Astrocyte (in vitro differentiated cells and primary cell): ENCODE measurements around the gene PSMG4. TPM values are rescaled to one million over a fixed set of nuclear protein-coding genes. Genes with fewer than 3 reads are reported as not detected.
"Not testable (repeated sequence)": the region's sequence is repeated elsewhere in the genome, so short reads cannot be mapped to it uniquely, and the experiment has no call there.

Experiments used
- DNase-seq: peaks from one replicate; pipeline ENCODE4 v3.0.0-alpha.2; 2010; ENCODE audit warnings: low read depth
- FAIRE-seq: peaks from 2 replicates; lab custom pipeline; 2011; peaks lifted over from hg19 to GRCh38; lab: Jason Lieb, UNC
- H2AFZ ChIP-seq: 2 replicates; pipeline ENCODE4 v1.6.0; 2012; ENCODE audit warnings: low read depth, low read length, inconsistent platforms
- H3K27ac ChIP-seq: 2 replicates; pipeline ENCODE4 v1.5.1; 2011; ENCODE audit warnings: low read depth, low read length, inconsistent platforms
- H3K27me3 ChIP-seq: 2 replicates; pipeline ENCODE4 v1.6.0; 2011; ENCODE audit warnings: low read length, inconsistent platforms; ENCODE audit not compliant: insufficient read depth
- H3K36me3 ChIP-seq: 2 replicates; pipeline ENCODE4 v1.5.1; 2011; ENCODE audit warnings: low read length, inconsistent platforms; ENCODE audit not compliant: insufficient read depth
- H3K4me1 ChIP-seq: 2 replicates; pipeline ENCODE4 v1.5.1; 2011; ENCODE audit warnings: low read length, inconsistent platforms; ENCODE audit not compliant: insufficient read depth
- H3K4me2 ChIP-seq: 2 replicates; pipeline ENCODE4 v1.6.0; 2012; ENCODE audit warnings: low read length, inconsistent platforms
- H3K4me3 ChIP-seq: 2 replicates; pipeline ENCODE4 v1.5.1; 2011; ENCODE audit warnings: low read depth, mild to moderate bottlenecking, low read length, inconsistent platforms; ENCODE audit not compliant: insufficient read depth
- H3K79me2 ChIP-seq: 2 replicates; pipeline ENCODE4 v1.6.0; 2012; ENCODE audit warnings: mild to moderate bottlenecking, low read length, inconsistent platforms; ENCODE audit not compliant: insufficient read depth
- H3K9ac ChIP-seq: 2 replicates; pipeline ENCODE4 v1.6.0; 2012; ENCODE audit warnings: mild to moderate bottlenecking, low read length, inconsistent platforms
- H3K9me3 ChIP-seq: 2 replicates; pipeline ENCODE4 v1.5.1; 2012; ENCODE audit warnings: low read depth, mild to moderate bottlenecking, low read length, inconsistent platforms; ENCODE audit not compliant: insufficient read depth
- H4K20me1 ChIP-seq: 2 replicates; pipeline ENCODE4 v1.6.0; 2012; ENCODE audit warnings: low read length, inconsistent platforms; ENCODE audit not compliant: insufficient read depth
- H3K27ac Mint-ChIP-seq: one replicate; pipeline ENCODE4 v1.8.0; 2021; ENCODE audit warnings: mild to moderate bottlenecking, mixed read lengths; ENCODE audit not compliant: unreplicated experiment
- H3K27me3 Mint-ChIP-seq: one replicate; pipeline ENCODE4 v1.8.0; 2021; ENCODE audit warnings: low read depth, mixed read lengths; ENCODE audit not compliant: unreplicated experiment
- H3K36me3 Mint-ChIP-seq: one replicate; pipeline ENCODE4 v1.8.0; 2021; ENCODE audit warnings: low read depth, mixed read lengths; ENCODE audit not compliant: unreplicated experiment
- H3K4me1 Mint-ChIP-seq: one replicate; pipeline ENCODE4 v1.8.0; 2021; ENCODE audit warnings: low read depth, mixed read lengths; ENCODE audit not compliant: unreplicated experiment
- H3K4me3 Mint-ChIP-seq: one replicate; pipeline ENCODE4 v1.8.0; 2021; ENCODE audit warnings: mild to moderate bottlenecking, moderate library complexity, mixed read lengths; ENCODE audit not compliant: unreplicated experiment
- H3K9me3 Mint-ChIP-seq: one replicate; pipeline ENCODE4 v1.8.0; 2021; ENCODE audit warnings: mild to moderate bottlenecking, mixed read lengths; ENCODE audit not compliant: unreplicated experiment
- EZH2 ChIP-seq: IDR thresholded peaks from 2 replicates; pipeline ENCODE4 v1.6.1; 2012; ENCODE audit warnings: mild to moderate bottlenecking, low read length, inconsistent platforms; ENCODE audit not compliant: insufficient read depth
- total RNA-seq: library from RNA; stranded (reverse); gene quantifications from 2 replicates; pipeline ENCODE4 v1.2.1, GENCODE V29; 2021
- TF ChIP-seq, protein P1 (sequence below): IDR thresholded peaks from 2 replicates; pipeline ENCODE4 v1.5.1; 2011; ENCODE audit warnings: low read depth, mild to moderate bottlenecking, inconsistent platforms, low read length, moderate library complexity; ENCODE audit not compliant: insufficient read depth

Gene PSMG4
- total RNA-seq, 1 donor from 2014 or later, result 23.4 TPM

DNA sequence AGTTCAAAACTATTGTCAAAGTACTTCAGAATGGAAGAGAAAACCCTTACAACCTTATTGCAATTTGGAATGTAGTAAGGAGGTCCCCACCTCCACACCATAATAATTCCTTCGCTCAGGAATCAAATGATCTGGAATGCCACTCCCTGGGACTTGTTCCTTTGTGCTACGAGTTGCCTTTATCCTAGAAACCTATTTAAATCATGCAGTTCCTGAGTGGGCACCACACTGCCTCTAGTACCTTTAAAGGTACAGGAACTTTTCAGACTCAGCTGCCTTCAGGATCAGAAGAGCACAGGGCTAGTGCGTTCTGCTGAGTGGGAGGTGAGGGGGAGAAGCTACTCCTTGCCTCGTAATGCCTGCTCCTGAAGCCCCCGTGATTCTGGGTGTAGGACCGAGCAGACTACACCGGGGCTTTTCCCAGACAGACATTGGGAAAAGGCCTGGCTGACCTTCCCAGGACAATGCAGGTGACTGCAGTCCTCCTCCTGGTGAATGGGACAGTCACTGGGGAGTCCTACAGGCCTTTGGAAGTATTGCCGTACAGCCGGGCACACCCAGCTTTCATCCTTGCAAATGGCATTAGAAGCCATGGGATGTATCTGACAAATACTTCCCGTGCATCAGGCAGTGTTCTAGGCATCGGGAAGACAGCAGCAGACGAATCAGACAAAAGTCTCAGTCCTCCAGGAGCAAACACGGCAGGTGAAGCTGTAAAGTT lies 19.5 kb upstream of the PSMG4 start:
- no peak for FAIRE-seq
- Histone ChIP-seq H3K27ac (no peak overlapping the region), H4K20me1 (no peaks in the 10 kb centered on the region), H3K79me2 (no peaks in the 10 kb centered on the region), H3K4me3 (no peak overlapping the region), H3K9ac (no peak overlapping the region), H3K4me2 (no peak overlapping the region), H3K9me3 (no peaks in the 10 kb centered on the region), H3K27me3 (peaks cover 3% of the 10 kb centered on the region), H3K36me3 (no peaks in the 10 kb centered on the region), H2AFZ (no peak overlapping the region), H3K4me1 (no peaks in the 10 kb centered on the region)
- Mint-ChIP-seq H3K4me1 (no peaks in the 10 kb centered on the region), H3K4me3 (no peak overlapping the region), H3K27me3 (peaks cover 16% of the 10 kb centered on the region), H3K9me3 (peaks cover 7% of the 10 kb centered on the region), H3K36me3 (peaks cover 6% of the 10 kb centered on the region), H3K27ac (no peak overlapping the region)
- DNase-seq, result no peak
- TF ChIP-seq EZH2, result no peak
- TF ChIP-seq, protein P1, sequence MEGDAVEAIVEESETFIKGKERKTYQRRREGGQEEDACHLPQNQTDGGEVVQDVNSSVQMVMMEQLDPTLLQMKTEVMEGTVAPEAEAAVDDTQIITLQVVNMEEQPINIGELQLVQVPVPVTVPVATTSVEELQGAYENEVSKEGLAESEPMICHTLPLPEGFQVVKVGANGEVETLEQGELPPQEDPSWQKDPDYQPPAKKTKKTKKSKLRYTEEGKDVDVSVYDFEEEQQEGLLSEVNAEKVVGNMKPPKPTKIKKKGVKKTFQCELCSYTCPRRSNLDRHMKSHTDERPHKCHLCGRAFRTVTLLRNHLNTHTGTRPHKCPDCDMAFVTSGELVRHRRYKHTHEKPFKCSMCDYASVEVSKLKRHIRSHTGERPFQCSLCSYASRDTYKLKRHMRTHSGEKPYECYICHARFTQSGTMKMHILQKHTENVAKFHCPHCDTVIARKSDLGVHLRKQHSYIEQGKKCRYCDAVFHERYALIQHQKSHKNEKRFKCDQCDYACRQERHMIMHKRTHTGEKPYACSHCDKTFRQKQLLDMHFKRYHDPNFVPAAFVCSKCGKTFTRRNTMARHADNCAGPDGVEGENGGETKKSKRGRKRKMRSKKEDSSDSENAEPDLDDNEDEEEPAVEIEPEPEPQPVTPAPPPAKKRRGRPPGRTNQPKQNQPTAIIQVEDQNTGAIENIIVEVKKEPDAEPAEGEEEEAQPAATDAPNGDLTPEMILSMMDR, result no peak

DNA sequence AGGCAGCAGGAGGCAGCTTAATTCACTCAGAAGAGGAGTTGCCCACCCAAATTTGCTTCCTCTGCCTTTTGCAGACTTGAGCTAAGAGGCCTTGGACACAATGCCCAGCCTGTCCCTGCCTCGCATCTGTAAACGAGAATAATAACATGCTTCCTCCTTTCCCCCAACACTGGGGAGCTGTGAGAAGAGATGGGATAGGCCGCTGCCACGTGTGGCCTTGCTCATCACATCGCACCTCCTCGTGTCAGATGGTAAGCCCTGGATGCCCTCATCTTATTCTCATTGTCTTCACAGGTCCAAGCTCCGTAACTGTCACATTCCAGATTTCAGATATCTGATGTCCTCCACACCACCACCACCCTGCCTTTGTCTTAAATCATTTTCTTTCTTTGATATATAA lies 18.2 kb upstream of the PSMG4 start:
- no peak overlapping the region for H3K4me3 Mint-ChIP-seq
- Histone ChIP-seq H3K4me3 (no peak overlapping the region), H3K9me3 (no peaks in the 10 kb centered on the region)

DNA sequence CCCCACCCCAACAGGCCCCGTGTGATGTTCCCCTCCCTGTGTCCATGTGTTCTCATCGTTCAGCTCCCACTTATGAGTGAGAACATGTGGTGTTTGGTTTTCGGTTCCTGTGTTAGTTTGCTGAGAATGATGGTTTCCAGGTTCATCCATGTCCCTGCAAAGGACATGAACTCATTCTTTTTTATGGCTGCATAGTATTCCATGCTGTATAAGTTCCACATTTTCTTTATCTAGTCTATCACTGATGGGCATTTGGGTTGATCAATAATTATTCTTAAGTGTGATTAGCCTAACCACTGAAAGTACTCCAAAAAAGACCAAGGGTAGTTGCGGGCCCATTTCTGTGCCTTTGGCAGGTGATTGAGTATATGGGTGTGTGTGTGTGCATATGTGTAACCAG lies 17.0 kb upstream of the PSMG4 start:
- not testable (repeated sequence) for H3K36me3 ChIP-seq, H3K4me2 ChIP-seq, H3K4me1 ChIP-seq, H3K27ac Mint-ChIP-seq, H3K4me3 Mint-ChIP-seq, FAIRE-seq, DNase-seq, H2AFZ ChIP-seq, H4K20me1 ChIP-seq, H3K9me3 ChIP-seq, H3K4me1 Mint-ChIP-seq, H3K27me3 ChIP-seq, H3K4me3 ChIP-seq, H3K9me3 Mint-ChIP-seq, H3K79me2 ChIP-seq, H3K36me3 Mint-ChIP-seq, H3K9ac ChIP-seq, H3K27ac ChIP-seq
- peaks cover 16% of the 10 kb centered on the region for H3K27me3 Mint-ChIP-seq

More for the DNA sequence above, 18.2 kb upstream of the PSMG4 start:
- Histone ChIP-seq H2AFZ (no peak overlapping the region), H4K20me1 (no peaks in the 10 kb centered on the region), H3K27ac (no peak overlapping the region), H3K4me2 (no peak overlapping the region), H3K27me3 (no peaks in the 10 kb centered on the region), H3K4me1 (no peaks in the 10 kb centered on the region), H3K79me2 (no peaks in the 10 kb centered on the region), H3K36me3 (no peaks in the 10 kb centered on the region), H3K9ac (no peak overlapping the region)
- Mint-ChIP-seq H3K27ac (no peak overlapping the region), H3K36me3 (peaks cover 6% of the 10 kb centered on the region), H3K4me1 (no peaks in the 10 kb centered on the region), H3K27me3 (peaks cover 16% of the 10 kb centered on the region), H3K9me3 (peaks cover 7% of the 10 kb centered on the region)
- FAIRE-seq, result no peak
- TF ChIP-seq EZH2, result no peak
- TF ChIP-seq, protein P1, result no peak
- DNase-seq, result no peak
